Measurements from ENCODE around the gene CDH23.

DNA sequence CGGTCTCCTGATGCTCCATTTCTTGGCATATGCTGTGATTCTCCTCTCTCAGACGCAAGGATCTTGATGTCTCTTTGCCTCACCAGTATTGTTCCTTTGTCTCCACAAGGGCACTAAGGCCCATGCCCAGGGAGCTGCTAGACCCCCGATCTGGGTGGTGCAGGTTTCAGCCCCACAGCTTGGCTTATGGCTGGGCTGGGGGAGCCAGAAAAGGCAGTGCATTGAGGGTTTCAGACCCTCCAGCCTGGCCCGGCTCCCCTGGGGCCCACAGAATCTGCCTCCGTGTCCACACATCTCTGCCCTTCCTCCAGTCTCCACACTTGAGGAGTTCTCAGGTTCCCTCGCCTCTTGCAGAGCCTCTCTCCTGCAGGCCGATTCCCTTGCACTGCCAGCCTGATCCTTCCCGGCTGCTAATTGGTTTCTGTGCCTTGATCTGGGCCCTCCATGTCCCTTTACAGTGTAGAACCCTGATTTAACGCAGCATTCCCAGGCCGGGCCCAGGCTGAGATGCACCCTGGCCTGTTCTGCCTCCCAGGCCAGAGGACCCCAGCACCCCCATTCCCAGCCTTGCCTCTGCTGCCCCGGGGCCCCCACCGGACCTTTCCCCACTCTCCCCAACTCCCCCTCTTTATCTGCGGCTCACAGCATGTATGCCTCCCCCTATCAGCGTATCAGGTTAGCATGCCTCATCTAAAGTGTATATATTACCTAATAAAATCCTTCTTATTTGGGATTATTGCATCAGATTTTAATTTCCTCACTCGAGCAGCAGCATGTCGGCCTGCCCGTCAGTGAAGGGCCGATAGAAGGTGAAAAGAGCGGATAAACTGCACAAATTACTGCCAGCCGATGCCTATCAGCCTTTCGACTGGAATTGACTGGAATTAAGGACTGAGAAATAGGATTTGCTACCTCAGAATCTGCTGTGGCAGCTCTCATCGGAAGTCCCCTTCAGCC, 177.1 kb downstream of the CDH23 start:
- no peak for TF ChIP-seq POLR2AphosphoS5 (IDR thresholded peaks at IDR 0.05; ENCODE audit: low read depth, low read length)
- TF ChIP-seq SIN3A (IDR thresholded peaks at IDR 0.05; ENCODE audit: borderline replicate concordance, insufficient read depth, low read length), result no peak
